SK-N-SH (cell line): ENCODE results near the gene AK6. TPM values are rescaled to one million over a fixed set of nuclear protein-coding genes. Genes with fewer than 3 reads are reported as not detected.

Source experiments
- CTCF ChIA-PET: fragments of 300-600, 350-600 bp; formaldehyde crosslinking; extraction: SDS; loops from one replicate; lab custom pipeline; 2021; lab: Yijun Ruan, JAX
- POLR2A ChIA-PET: fragments of 350-600 bp; sonication (Branson Sonifier 250); formaldehyde crosslinking; extraction: SDS; loops from one replicate; lab custom pipeline; 2020; ENCODE audit warnings: antibody characterized with exemption, inconsistent platforms; lab: Yijun Ruan, JAX
- DNase-seq: peaks from one replicate; pipeline ENCODE4 v3.0.0; 2012
- H2AFZ ChIP-seq: fragments of 200-600 bp; sonication (generic); 2 replicates; pipeline ENCODE4 v1.8.1; 2016; ENCODE audit warnings: antibody characterized with exemption, mild to moderate bottlenecking, low read depth
- H3F3A ChIP-seq: fragments of 200-600 bp; sonication (generic); replicated peaks from 2 replicates; pipeline ENCODE3; 2016; ENCODE audit warnings: antibody characterized with exemption, mild to moderate bottlenecking; ENCODE audit not compliant: insufficient read depth
- H3K27ac ChIP-seq, 2 experiments: fragments of 200-500 bp in 1 of 2; fragments of 200-600 bp in 1 of 2; sonication (Bioruptor generic) in 1 of 2; sonication (generic), shearing (Covaris generic) in 1 of 2; 2 replicates each; pipeline versions ENCODE4 v1.5.1 to v1.6.1; 2014 to 2016; ENCODE audit warnings: low read depth in 2 of 2, inconsistent platforms in 1 of 2, low read length in 1 of 2, mild to moderate bottlenecking in 1 of 2, mixed read lengths in 1 of 2
- H3K27me3 ChIP-seq: fragments of 200-600 bp; sonication (generic), shearing (Covaris generic); 2 replicates; pipeline ENCODE4 v1.6.1; 2016; ENCODE audit warnings: mixed run types; ENCODE audit not compliant: insufficient read depth
- H3K36me3 ChIP-seq, 2 experiments: fragments of 200-500 bp in 1 of 2; fragments of 200-600 bp in 1 of 2; sonication (Bioruptor generic) in 1 of 2; sonication (generic) in 1 of 2; replicated peaks in 1 of 2; 2 replicates each; pipeline versions ENCODE3 to v1.5.1; 2014 to 2016; ENCODE audit warnings: low read length in 1 of 2, mild to moderate bottlenecking in 1 of 2; ENCODE audit not compliant: insufficient read depth in 2 of 2, control insufficient read depth in 1 of 2
- H3K4me1 ChIP-seq, 2 experiments: fragments of 200-500 bp in 1 of 2; fragments of 200-600 bp in 1 of 2; sonication (Bioruptor generic) in 1 of 2; sonication (generic), shearing (Covaris generic) in 1 of 2; 2 replicates each; pipeline versions ENCODE4 v1.5.1 to v1.6.1; 2014 to 2016; ENCODE audit warnings: low read depth in 1 of 2, low read length in 1 of 2, mixed run types in 1 of 2; ENCODE audit not compliant: insufficient read depth in 2 of 2, control insufficient read depth in 1 of 2
- H3K4me2 ChIP-seq: fragments of 200-600 bp; sonication (generic), shearing (Covaris generic); 2 replicates; pipeline ENCODE4 v1.6.1; 2017; ENCODE audit warnings: mixed run types
- H3K4me3 ChIP-seq, 2 experiments: fragments of 200-500 bp in 1 of 2; fragments of 200-600 bp in 1 of 2; sonication (Bioruptor generic) in 1 of 2; sonication (generic), shearing (Covaris generic) in 1 of 2; 2 replicates each; pipeline versions ENCODE4 v1.5.1 to v1.8.1; 2014 to 2016; ENCODE audit warnings: low read depth in 2 of 2, inconsistent platforms in 1 of 2, low read length in 1 of 2, mild to moderate bottlenecking in 1 of 2, mixed read lengths in 1 of 2, moderate library complexity in 1 of 2
- H3K79me2 ChIP-seq: fragments of 200-600 bp; sonication (generic); 2 replicates; pipeline ENCODE4 v1.8.1; 2017; ENCODE audit warnings: mild to moderate bottlenecking; ENCODE audit not compliant: insufficient read depth
- H3K9ac ChIP-seq: fragments of 200-600 bp; sonication (generic); 2 replicates; pipeline ENCODE4 v1.6.1; 2017; ENCODE audit warnings: mixed run types
- H3K9me2 ChIP-seq: fragments of 200-600 bp; sonication (generic); 2 replicates; pipeline ENCODE4 v1.6.1; 2017; ENCODE audit warnings: mixed run types
- H3K9me3 ChIP-seq: fragments of 200-600 bp; sonication (generic); 2 replicates; pipeline ENCODE4 v1.6.1; 2017; ENCODE audit warnings: mixed run types, mild to moderate bottlenecking, moderate library complexity
- H4K20me1 ChIP-seq: fragments of 200-600 bp; sonication (generic); 2 replicates; pipeline ENCODE4 v1.6.1; 2017; ENCODE audit warnings: mild to moderate bottlenecking, mixed run types; ENCODE audit not compliant: insufficient read depth
- CHD2 ChIP-seq: fragments of 150-350 bp; IDR thresholded peaks from 2 replicates; pipeline ENCODE4 v1.6.1; 2018; ENCODE audit warnings: low read length; ENCODE audit not compliant: partially characterized antibody
- ELF1 ChIP-seq: IDR thresholded peaks from 2 replicates; pipeline ENCODE4 v1.4.0; 2012
- EP300 ChIP-seq, 2 experiments: IDR thresholded peaks; 2 replicates each; pipeline versions ENCODE4 v1.4.0 to v1.6.1; 2012; ENCODE audit warnings: borderline replicate concordance in 1 of 2, low read depth in 1 of 2, low read length in 1 of 2
- EZH2phosphoT487 ChIP-seq: fragments of 200-600 bp; sonication (generic); IDR thresholded peaks from 2 replicates; pipeline ENCODE4 v1.6.1; 2017; ENCODE audit warnings: low read depth, mixed run types, mild to moderate bottlenecking, antibody characterized with exemption, moderate library complexity, borderline replicate concordance
- FOSL2 ChIP-seq: IDR thresholded peaks from 2 replicates; pipeline ENCODE4 v1.4.0; 2012; ENCODE audit warnings: low read depth, mild to moderate bottlenecking, moderate library complexity, borderline replicate concordance
- FOXM1 ChIP-seq: IDR thresholded peaks from 2 replicates; pipeline ENCODE4 v1.4.0; 2012; ENCODE audit warnings: low read depth, mild to moderate bottlenecking
- GABPA ChIP-seq: IDR thresholded peaks from 2 replicates; pipeline ENCODE4 v1.4.0; 2012; ENCODE audit warnings: low read depth, mild to moderate bottlenecking
- MEF2A ChIP-seq: IDR thresholded peaks from 2 replicates; pipeline ENCODE4 v1.4.0; 2012; ENCODE audit warnings: low read depth, borderline replicate concordance
- MXI1 ChIP-seq: IDR thresholded peaks from 2 replicates; pipeline ENCODE4 v1.6.1; 2012; ENCODE audit warnings: mild to moderate bottlenecking, low read depth, low read length, improper control_type of control experiment
- NRF1 ChIP-seq: IDR thresholded peaks from 2 replicates; pipeline ENCODE4 v1.6.1; 2012; ENCODE audit warnings: low read depth, mild to moderate bottlenecking, low read length
- POLR2AphosphoS5 ChIP-seq: IDR thresholded peaks from 2 replicates; pipeline ENCODE4 v1.6.1; 2012; ENCODE audit warnings: low read depth, low read length
- RAD21 ChIP-seq: IDR thresholded peaks from 2 replicates; pipeline ENCODE4 v1.6.1; 2012; ENCODE audit warnings: mild to moderate bottlenecking, low read length
- RCOR1 ChIP-seq: fragments of 150-350 bp; IDR thresholded peaks from 2 replicates; pipeline ENCODE4 v1.6.1; 2017; ENCODE audit warnings: antibody characterized with exemption, low read length
- RFX5 ChIP-seq: IDR thresholded peaks from 2 replicates; pipeline ENCODE4 v1.6.1; 2012; ENCODE audit warnings: mild to moderate bottlenecking, improper control_type of control experiment, low read length
- SIN3A ChIP-seq: IDR thresholded peaks from 2 replicates; pipeline ENCODE4 v1.6.1; 2012; ENCODE audit warnings: low read depth, mild to moderate bottlenecking, low read length, moderate library complexity, borderline replicate concordance
- SMC3 ChIP-seq: IDR thresholded peaks from 2 replicates; pipeline ENCODE4 v1.6.1; 2012; ENCODE audit warnings: low read depth, low read length, improper control_type of control experiment
- TCF12 ChIP-seq: IDR thresholded peaks from 2 replicates; pipeline ENCODE4 v1.4.0; 2012
- TEAD4 ChIP-seq: IDR thresholded peaks from 2 replicates; pipeline ENCODE4 v1.4.0; 2012; ENCODE audit warnings: mild to moderate bottlenecking, borderline replicate concordance; ENCODE audit not compliant: insufficient read depth
- YY1 ChIP-seq: IDR thresholded peaks from 2 replicates; pipeline ENCODE4 v1.4.0; 2012; ENCODE audit warnings: low read depth, mild to moderate bottlenecking
- WGBS: methylation state at CpG from one replicate; pipeline ENCODE4 v1.1.6; 2017; ENCODE audit warnings: low lambda C conversion rate; 5-methylcytosine and 5-hydroxymethylcytosine counted together
- polyA plus RNA-seq, 3 experiments: library from polyadenylated mRNA; depleted of rRNA; stranded (reverse); fragments of >200 nt; gene quantifications; 2 replicates each; pipeline ENCODE4 v1.2.3, GENCODE V29; 2012
- TF ChIP-seq, protein P1 (sequence below): fragments of 150-350 bp; IDR thresholded peaks from 2 replicates; pipeline ENCODE4 v1.6.1; 2017; ENCODE audit warnings: antibody characterized with exemption, low read length, low read depth, borderline replicate concordance
- TF ChIP-seq, protein P2 (sequence below): fragments of 150-350 bp; IDR thresholded peaks from 2 replicates; pipeline ENCODE4 v1.6.1; 2016; ENCODE audit warnings: mild to moderate bottlenecking, low read depth, low read length
- TF ChIP-seq, protein P3 (sequence below): fragments of 200-600 bp; sonication (generic); IDR thresholded peaks from 2 replicates; pipeline ENCODE4 v1.6.1; 2017; ENCODE audit warnings: antibody characterized with exemption, mild to moderate bottlenecking, moderate library complexity
- TF ChIP-seq, protein P4 (sequence below): IDR thresholded peaks from 2 replicates; pipeline ENCODE4 v1.6.1; 2012; ENCODE audit warnings: mild to moderate bottlenecking, low read depth, low read length, moderate library complexity
- TF ChIP-seq, protein P5 (sequence below): IDR thresholded peaks from 2 replicates; pipeline ENCODE4 v1.4.0; 2012; ENCODE audit warnings: low read depth, borderline replicate concordance

AK6 gene
- polyA plus RNA-seq (2012; rRNA removed): 12.9 and 15.1 TPM in 2 replicates
- 23.4 and 43.1 TPM in 2 replicates for polyA plus RNA-seq (2012; cell fraction: cytosol; rRNA removed)
- polyA plus RNA-seq (2012; cell fraction: nucleus; rRNA removed): 4.9 and 9.5 TPM in 2 replicates

DNA sequence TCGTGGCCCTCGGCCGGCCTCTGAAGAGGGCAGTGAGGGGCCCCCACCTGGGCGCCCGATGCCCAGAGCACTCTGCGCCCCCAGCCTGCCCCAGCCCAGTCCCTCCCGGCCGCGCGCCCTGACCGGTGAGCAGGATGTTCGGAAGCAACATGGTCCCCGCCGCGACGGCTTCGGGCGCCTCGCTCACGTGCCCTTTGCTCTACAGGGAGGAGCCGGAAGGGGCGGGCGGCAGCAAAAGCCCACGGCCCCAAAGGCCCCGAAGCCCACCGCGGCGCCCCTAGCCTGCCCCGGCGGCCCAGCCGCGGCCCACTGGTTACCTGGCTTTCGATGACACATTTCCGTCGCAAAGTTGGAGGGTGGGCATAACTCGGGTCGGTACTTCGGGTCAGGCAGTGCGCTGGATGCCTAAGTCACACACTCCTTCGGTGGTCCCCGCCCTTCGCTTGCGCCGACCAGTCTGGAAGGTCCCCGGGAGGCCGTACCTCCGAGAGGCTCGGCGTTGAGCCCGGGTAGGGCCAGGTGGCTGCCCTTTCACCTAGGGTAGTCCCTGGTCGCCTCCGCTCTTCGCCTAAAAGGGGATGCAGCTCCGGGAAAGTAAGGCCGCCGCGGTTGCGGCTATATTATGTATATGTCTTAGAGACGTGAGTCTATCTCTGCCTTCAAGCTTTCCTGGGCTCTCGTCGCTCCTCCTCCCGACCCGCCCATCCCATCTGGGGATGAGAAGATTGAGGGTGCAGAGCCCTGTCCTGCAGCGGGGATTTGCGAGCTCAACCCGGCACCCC, at the start of gene AK6, which contains the start of the genes RAD17 and TAF9:
AK6 (minus strand) TSS at position 181 of the 782 bp plus-strand sequence; CDS start at position 151, 30 bp downstream.
RAD17 (plus strand) TSS at position 479 of the 782 bp plus-strand sequence. CDS start 2,391 bp downstream, outside the sequence.
TAF9 (minus strand) TSS at position 181 of the 782 bp plus-strand sequence. CDS start 3,783 bp downstream, outside the sequence.
- Histone ChIP-seq H3K27ac (peak within 1 kb of the TSS; percentile 96 to 97), H3K9me2 (no peaks in the 10 kb centered on the region), H3K4me1 (peaks cover 7 to 13% of the 10 kb centered on the region in 2 experiments; a peak in 3 of 4 replicates), H4K20me1 (peaks cover 15% of the 10 kb centered on the region; the same call in 1 of the 2 replicates), H3F3A (peaks cover 9% of the 10 kb centered on the region), H3K9me3 (no peaks in the 10 kb centered on the region), H3K4me2 (peak within 1 kb of the TSS; percentile 84), H3K36me3 (peaks cover 29 to 38% of the 10 kb centered on the region in 2 experiments), H3K4me3 (peak within 1 kb of the TSS; percentile 88 to 90), H3K27me3 (no peaks in the 10 kb centered on the region), H3K79me2 (peaks cover 88% of the 10 kb centered on the region), H3K9ac (peak within 1 kb of the TSS; percentile 99), H2AFZ (peak within 1 kb of the TSS; percentile 85)
- under 1% methylated on average over 33 of the region's 66 CpGs for WGBS
- peak; percentile 93 for DNase-seq
- ChIA-PET CTCF (no interaction called here), POLR2A (interaction anchor here (0.5 to 0.6 kb wide), 2 partner anchors 421 to 1640 kb away, joined by 3 read pairs; no protein-coding TSS in a partner anchor)
- TF ChIP-seq, protein P1, sequence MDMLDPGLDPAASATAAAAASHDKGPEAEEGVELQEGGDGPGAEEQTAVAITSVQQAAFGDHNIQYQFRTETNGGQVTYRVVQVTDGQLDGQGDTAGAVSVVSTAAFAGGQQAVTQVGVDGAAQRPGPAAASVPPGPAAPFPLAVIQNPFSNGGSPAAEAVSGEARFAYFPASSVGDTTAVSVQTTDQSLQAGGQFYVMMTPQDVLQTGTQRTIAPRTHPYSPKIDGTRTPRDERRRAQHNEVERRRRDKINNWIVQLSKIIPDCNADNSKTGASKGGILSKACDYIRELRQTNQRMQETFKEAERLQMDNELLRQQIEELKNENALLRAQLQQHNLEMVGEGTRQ: peak; percentile 55
- TF ChIP-seq, protein P2, sequence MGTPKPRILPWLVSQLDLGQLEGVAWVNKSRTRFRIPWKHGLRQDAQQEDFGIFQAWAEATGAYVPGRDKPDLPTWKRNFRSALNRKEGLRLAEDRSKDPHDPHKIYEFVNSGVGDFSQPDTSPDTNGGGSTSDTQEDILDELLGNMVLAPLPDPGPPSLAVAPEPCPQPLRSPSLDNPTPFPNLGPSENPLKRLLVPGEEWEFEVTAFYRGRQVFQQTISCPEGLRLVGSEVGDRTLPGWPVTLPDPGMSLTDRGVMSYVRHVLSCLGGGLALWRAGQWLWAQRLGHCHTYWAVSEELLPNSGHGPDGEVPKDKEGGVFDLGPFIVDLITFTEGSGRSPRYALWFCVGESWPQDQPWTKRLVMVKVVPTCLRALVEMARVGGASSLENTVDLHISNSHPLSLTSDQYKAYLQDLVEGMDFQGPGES: no peak
- TF ChIP-seq FOXM1 (no peak), FOSL2 (no peak), RCOR1 (no peak), MEF2A (no peak), YY1 (peak; percentile 85), RFX5 (no peak), GABPA (peak; percentile 66), POLR2AphosphoS5 (peak; percentile 72), TCF12 (peak; percentile 16; the same call in 1 of the 2 replicates), RAD21 (no peak), NRF1 (no peak), ELF1 (no peak; the same call in 1 of the 2 replicates), EZH2phosphoT487 (no peak), TEAD4 (no peak), SIN3A (peak; percentile 56; the same call in 1 of the 2 replicates), SMC3 (no peak), EP300 (IDR thresholded peaks at IDR 0.05; ENCODE audit: borderline replicate concordance in 1 of 2, low read depth in 1 of 2, low read length in 1 of 2) (no peak), CHD2 (no peak), MXI1 (peak; percentile 79; the same call in 1 of the 2 replicates)
- TF ChIP-seq, protein P3, sequence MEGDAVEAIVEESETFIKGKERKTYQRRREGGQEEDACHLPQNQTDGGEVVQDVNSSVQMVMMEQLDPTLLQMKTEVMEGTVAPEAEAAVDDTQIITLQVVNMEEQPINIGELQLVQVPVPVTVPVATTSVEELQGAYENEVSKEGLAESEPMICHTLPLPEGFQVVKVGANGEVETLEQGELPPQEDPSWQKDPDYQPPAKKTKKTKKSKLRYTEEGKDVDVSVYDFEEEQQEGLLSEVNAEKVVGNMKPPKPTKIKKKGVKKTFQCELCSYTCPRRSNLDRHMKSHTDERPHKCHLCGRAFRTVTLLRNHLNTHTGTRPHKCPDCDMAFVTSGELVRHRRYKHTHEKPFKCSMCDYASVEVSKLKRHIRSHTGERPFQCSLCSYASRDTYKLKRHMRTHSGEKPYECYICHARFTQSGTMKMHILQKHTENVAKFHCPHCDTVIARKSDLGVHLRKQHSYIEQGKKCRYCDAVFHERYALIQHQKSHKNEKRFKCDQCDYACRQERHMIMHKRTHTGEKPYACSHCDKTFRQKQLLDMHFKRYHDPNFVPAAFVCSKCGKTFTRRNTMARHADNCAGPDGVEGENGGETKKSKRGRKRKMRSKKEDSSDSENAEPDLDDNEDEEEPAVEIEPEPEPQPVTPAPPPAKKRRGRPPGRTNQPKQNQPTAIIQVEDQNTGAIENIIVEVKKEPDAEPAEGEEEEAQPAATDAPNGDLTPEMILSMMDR: no peak
- TF ChIP-seq, protein P4, sequence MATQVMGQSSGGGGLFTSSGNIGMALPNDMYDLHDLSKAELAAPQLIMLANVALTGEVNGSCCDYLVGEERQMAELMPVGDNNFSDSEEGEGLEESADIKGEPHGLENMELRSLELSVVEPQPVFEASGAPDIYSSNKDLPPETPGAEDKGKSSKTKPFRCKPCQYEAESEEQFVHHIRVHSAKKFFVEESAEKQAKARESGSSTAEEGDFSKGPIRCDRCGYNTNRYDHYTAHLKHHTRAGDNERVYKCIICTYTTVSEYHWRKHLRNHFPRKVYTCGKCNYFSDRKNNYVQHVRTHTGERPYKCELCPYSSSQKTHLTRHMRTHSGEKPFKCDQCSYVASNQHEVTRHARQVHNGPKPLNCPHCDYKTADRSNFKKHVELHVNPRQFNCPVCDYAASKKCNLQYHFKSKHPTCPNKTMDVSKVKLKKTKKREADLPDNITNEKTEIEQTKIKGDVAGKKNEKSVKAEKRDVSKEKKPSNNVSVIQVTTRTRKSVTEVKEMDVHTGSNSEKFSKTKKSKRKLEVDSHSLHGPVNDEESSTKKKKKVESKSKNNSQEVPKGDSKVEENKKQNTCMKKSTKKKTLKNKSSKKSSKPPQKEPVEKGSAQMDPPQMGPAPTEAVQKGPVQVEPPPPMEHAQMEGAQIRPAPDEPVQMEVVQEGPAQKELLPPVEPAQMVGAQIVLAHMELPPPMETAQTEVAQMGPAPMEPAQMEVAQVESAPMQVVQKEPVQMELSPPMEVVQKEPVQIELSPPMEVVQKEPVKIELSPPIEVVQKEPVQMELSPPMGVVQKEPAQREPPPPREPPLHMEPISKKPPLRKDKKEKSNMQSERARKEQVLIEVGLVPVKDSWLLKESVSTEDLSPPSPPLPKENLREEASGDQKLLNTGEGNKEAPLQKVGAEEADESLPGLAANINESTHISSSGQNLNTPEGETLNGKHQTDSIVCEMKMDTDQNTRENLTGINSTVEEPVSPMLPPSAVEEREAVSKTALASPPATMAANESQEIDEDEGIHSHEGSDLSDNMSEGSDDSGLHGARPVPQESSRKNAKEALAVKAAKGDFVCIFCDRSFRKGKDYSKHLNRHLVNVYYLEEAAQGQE: 0 out of 2 replicates have a peak, but pooled peaks have one; percentile 35
- TF ChIP-seq, protein P5, sequence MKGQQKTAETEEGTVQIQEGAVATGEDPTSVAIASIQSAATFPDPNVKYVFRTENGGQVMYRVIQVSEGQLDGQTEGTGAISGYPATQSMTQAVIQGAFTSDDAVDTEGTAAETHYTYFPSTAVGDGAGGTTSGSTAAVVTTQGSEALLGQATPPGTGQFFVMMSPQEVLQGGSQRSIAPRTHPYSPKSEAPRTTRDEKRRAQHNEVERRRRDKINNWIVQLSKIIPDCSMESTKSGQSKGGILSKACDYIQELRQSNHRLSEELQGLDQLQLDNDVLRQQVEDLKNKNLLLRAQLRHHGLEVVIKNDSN: peak; percentile 92
